ENCODE data around the gene ZNF197.
A peak's percentile ranks its signal among the peaks of the same experiment; 100 is the strongest.

ZNF197 gene

DNA sequence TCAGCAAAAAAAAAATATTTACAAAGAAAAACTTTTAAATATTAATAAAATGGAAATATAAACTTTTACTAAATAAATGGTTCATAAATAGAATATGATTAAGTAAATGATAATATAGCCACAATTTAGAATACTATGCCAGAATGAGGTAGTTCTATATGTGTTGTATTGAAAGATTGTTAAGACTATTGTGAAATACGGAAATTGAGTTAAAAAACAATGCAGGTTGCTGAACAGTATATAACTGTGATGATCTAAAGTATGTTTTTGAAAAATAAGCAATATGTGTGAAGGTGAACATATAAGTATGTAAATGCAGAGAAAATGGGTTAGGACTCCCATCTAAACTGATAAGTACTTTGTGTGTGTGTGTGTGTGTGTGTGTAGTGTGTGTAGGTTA lies 24.9 kb downstream of the ZNF197 start (continued):
- TF ChIP-seq, protein P1, sequence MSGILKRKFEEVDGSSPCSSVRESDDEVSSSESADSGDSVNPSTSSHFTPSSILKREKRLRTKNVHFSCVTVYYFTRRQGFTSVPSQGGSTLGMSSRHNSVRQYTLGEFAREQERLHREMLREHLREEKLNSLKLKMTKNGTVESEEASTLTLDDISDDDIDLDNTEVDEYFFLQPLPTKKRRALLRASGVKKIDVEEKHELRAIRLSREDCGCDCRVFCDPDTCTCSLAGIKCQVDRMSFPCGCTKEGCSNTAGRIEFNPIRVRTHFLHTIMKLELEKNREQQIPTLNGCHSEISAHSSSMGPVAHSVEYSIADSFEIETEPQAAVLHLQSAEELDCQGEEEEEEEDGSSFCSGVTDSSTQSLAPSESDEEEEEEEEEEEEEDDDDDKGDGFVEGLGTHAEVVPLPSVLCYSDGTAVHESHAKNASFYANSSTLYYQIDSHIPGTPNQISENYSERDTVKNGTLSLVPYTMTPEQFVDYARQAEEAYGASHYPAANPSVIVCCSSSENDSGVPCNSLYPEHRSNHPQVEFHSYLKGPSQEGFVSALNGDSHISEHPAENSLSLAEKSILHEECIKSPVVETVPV (CRISPR knock-in tag; IDR thresholded peaks at IDR 0.05): no peak

DNA sequence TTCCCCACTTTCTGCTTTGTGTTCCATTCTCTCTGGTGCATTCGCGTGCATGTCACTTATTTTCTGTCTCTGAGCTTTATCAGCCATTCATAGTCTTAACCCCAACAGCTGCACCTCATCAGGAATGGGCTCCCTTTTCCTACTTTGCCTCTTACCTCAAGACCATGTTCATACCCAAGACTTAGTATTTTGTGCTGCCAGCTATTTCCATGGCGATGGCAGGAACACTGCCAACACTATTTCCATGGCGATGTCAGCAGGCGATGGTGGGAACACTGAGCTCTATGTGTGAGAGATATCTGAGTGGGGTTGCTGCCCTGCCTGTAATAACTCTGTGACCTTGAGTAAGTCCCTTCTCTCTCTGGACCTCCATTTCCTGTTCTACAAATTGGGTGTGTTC lies 29.2 kb downstream of the ZNF197 start:
- no peak for ATAC-seq
- TF ChIP-seq ZNF70 (CRISPR knock-in tag; IDR thresholded peaks at IDR 0.05): no peak
- TF ChIP-seq ISL1 (CRISPR knock-in tag; IDR thresholded peaks at IDR 0.05): no peak

DNA sequence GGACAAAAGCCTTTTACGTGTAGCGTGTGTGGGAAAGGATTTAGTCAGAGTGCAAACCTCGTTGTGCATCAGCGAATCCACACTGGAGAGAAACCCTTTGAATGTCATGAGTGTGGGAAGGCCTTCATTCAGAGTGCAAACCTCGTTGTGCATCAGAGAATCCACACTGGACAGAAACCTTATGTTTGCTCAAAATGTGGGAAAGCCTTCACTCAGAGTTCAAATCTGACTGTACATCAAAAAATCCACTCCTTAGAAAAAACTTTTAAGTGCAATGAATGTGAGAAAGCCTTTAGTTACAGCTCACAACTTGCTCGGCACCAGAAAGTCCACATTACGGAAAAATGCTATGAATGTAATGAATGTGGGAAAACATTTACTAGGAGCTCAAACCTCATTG lies 34.2 kb downstream of the ZNF197 start:
- no peak for ATAC-seq
- TF ChIP-seq ZNF8 (CRISPR knock-in tag; IDR thresholded peaks at IDR 0.05) (peak; percentile 58; the same call in 1 of the 2 replicates), ESRRG (CRISPR knock-in tag; IDR thresholded peaks at IDR 0.05) (no peak)

DNA sequence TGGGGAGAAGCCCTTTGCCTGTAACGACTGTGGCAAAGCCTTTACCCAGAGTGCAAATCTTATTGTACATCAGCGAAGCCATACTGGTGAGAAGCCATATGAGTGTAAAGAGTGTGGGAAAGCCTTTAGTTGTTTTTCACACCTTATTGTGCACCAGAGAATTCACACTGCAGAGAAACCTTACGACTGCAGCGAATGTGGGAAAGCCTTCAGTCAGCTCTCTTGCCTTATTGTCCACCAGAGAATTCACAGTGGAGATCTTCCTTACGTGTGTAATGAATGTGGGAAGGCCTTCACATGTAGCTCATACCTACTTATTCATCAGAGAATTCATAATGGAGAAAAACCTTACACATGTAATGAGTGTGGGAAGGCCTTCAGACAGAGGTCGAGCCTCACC lies 34.6 kb downstream of the ZNF197 start:
- ATAC-seq: no peak
- TF ChIP-seq OSR1 (CRISPR knock-in tag; IDR thresholded peaks at IDR 0.05) (no peak), TOX (CRISPR knock-in tag; IDR thresholded peaks at IDR 0.05; ENCODE audit: borderline replicate concordance) (no peak), GLIS3 (CRISPR knock-in tag; IDR thresholded peaks at IDR 0.05) (no peak), SNAI2 (CRISPR knock-in tag; IDR thresholded peaks at IDR 0.05) (no peak), PPARA (CRISPR knock-in tag; IDR thresholded peaks at IDR 0.05; ENCODE audit: borderline replicate concordance) (no peak), ZNF8 (CRISPR knock-in tag; IDR thresholded peaks at IDR 0.05) (no peak), ZNF70 (CRISPR knock-in tag; IDR thresholded peaks at IDR 0.05) (no peak), ARNTL (CRISPR knock-in tag; IDR thresholded peaks at IDR 0.05; ENCODE audit: borderline replicate concordance, low read depth) (no peak), RARB (CRISPR knock-in tag; IDR thresholded peaks at IDR 0.05) (no peak), ZC3H10 (CRISPR knock-in tag; IDR thresholded peaks at IDR 0.05) (no peak), BACH2 (CRISPR knock-in tag; IDR thresholded peaks at IDR 0.05; ENCODE audit: borderline replicate concordance) (no peak), ZNF565 (CRISPR knock-in tag; conservative IDR thresholded peaks at IDR 0.05; ENCODE audit: low read depth) (no peak), CSDC2 (CRISPR knock-in tag; IDR thresholded peaks at IDR 0.05) (no peak), ZFP30 (CRISPR knock-in tag; IDR thresholded peaks at IDR 0.05) (no peak), ZFP3 (CRISPR knock-in tag; IDR thresholded peaks at IDR 0.05) (no peak), TCF4 (CRISPR knock-in tag; IDR thresholded peaks at IDR 0.05; ENCODE audit: borderline replicate concordance) (no peak)
- TF ChIP-seq, protein P2, sequence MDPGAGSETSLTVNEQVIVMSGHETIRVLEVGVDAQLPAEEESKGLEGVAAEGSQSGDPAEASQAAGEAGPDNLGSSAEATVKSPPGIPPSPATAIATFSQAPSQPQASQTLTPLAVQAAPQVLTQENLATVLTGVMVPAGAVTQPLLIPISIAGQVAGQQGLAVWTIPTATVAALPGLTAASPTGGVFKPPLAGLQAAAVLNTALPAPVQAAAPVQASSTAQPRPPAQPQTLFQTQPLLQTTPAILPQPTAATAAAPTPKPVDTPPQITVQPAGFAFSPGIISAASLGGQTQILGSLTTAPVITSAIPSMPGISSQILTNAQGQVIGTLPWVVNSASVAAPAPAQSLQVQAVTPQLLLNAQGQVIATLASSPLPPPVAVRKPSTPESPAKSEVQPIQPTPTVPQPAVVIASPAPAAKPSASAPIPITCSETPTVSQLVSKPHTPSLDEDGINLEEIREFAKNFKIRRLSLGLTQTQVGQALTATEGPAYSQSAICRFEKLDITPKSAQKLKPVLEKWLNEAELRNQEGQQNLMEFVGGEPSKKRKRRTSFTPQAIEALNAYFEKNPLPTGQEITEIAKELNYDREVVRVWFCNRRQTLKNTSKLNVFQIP (CRISPR knock-in tag; IDR thresholded peaks at IDR 0.05; ENCODE audit: borderline replicate concordance, low read depth): no peak
- TF ChIP-seq, protein P3, sequence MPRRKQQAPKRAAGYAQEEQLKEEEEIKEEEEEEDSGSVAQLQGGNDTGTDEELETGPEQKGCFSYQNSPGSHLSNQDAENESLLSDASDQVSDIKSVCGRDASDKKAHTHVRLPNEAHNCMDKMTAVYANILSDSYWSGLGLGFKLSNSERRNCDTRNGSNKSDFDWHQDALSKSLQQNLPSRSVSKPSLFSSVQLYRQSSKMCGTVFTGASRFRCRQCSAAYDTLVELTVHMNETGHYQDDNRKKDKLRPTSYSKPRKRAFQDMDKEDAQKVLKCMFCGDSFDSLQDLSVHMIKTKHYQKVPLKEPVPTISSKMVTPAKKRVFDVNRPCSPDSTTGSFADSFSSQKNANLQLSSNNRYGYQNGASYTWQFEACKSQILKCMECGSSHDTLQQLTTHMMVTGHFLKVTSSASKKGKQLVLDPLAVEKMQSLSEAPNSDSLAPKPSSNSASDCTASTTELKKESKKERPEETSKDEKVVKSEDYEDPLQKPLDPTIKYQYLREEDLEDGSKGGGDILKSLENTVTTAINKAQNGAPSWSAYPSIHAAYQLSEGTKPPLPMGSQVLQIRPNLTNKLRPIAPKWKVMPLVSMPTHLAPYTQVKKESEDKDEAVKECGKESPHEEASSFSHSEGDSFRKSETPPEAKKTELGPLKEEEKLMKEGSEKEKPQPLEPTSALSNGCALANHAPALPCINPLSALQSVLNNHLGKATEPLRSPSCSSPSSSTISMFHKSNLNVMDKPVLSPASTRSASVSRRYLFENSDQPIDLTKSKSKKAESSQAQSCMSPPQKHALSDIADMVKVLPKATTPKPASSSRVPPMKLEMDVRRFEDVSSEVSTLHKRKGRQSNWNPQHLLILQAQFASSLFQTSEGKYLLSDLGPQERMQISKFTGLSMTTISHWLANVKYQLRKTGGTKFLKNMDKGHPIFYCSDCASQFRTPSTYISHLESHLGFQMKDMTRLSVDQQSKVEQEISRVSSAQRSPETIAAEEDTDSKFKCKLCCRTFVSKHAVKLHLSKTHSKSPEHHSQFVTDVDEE (CRISPR knock-in tag; IDR thresholded peaks at IDR 0.05): no peak
- TF ChIP-seq, protein P1 (CRISPR knock-in tag; IDR thresholded peaks at IDR 0.05): no peak

DNA sequence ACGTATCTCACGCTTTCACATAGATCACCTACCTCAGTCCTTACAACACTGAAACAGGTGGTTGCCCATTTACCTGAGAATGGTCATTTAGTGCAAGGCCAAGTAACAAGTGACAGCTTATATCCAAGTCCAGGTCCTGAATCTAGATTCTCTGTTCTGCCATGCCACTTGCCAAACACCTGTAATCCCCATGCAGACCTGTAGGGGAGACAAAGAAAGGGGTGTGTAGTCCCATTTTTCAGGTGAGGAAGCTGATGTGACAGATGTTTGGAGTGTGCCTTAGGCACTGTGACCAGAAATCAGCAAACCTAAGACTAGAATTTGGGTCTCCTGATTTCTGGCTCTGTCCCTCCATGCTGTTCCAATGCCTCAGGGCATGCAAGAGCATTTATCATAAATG lies 36.4 kb downstream of the ZNF197 start:
- no peak for ATAC-seq
- no peak for TF ChIP-seq RARB (CRISPR knock-in tag; IDR thresholded peaks at IDR 0.05)
- TF ChIP-seq ZNF70 (CRISPR knock-in tag; IDR thresholded peaks at IDR 0.05): no peak
- no peak for TF ChIP-seq ISL1 (CRISPR knock-in tag; IDR thresholded peaks at IDR 0.05)
- TF ChIP-seq, protein P1 (CRISPR knock-in tag; IDR thresholded peaks at IDR 0.05): no peak
- TF ChIP-seq, protein P2 (CRISPR knock-in tag; IDR thresholded peaks at IDR 0.05; ENCODE audit: borderline replicate concordance, low read depth): no peak
- no peak for TF ChIP-seq ZNF8 (CRISPR knock-in tag; IDR thresholded peaks at IDR 0.05)
- TF ChIP-seq, protein P4, sequence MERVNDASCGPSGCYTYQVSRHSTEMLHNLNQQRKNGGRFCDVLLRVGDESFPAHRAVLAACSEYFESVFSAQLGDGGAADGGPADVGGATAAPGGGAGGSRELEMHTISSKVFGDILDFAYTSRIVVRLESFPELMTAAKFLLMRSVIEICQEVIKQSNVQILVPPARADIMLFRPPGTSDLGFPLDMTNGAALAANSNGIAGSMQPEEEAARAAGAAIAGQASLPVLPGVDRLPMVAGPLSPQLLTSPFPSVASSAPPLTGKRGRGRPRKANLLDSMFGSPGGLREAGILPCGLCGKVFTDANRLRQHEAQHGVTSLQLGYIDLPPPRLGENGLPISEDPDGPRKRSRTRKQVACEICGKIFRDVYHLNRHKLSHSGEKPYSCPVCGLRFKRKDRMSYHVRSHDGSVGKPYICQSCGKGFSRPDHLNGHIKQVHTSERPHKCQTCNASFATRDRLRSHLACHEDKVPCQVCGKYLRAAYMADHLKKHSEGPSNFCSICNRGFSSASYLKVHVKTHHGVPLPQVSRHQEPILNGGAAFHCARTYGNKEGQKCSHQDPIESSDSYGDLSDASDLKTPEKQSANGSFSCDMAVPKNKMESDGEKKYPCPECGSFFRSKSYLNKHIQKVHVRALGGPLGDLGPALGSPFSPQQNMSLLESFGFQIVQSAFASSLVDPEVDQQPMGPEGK (CRISPR knock-in tag; IDR thresholded peaks at IDR 0.05; ENCODE audit: borderline replicate concordance): no peak
- no peak for TF ChIP-seq SNAI2 (CRISPR knock-in tag; IDR thresholded peaks at IDR 0.05)
- no peak for TF ChIP-seq TCF4 (CRISPR knock-in tag; IDR thresholded peaks at IDR 0.05; ENCODE audit: borderline replicate concordance)
- no peak for TF ChIP-seq ZNF565 (CRISPR knock-in tag; conservative IDR thresholded peaks at IDR 0.05; ENCODE audit: low read depth)

All from SK-N-SH treated with all-trans-retinoic acid at 6 μM for 48 hours (cell line).